ENCODE measurements around the gene EYA3. TPM values are rescaled to one million over a fixed set of nuclear protein-coding genes. Genes with fewer than 3 reads are reported as not detected.

EYA3 gene
- total RNA-seq, 1 donor from 2014 or later: 22.1 TPM

- no peaks in the 10 kb centered on the region for H3K36me3 ChIP-seq (ENCODE audit: insufficient read depth, low read length)
- no peaks in the 10 kb centered on the region for H3K36me3 Mint-ChIP-seq (ENCODE audit: low read depth, unreplicated experiment)
- H3K9ac ChIP-seq (ENCODE audit: low read length): no peak overlapping the region
- H4K20me1 ChIP-seq (ENCODE audit: insufficient read depth, low read length): no peaks in the 10 kb centered on the region
- H2AFZ ChIP-seq (ENCODE audit: low read depth, low read length): peak overlapping the region; percentile 79
- H3K27me3 Mint-ChIP-seq (ENCODE audit: low read depth, unreplicated experiment): no peaks in the 10 kb centered on the region
- H3K4me1 Mint-ChIP-seq (ENCODE audit: low read depth, unreplicated experiment): peaks cover 4% of the 10 kb centered on the region
- DNase-seq (ENCODE audit: low read depth) (peak; percentile 57), FAIRE-seq (no peak)
- peak overlapping the region; percentile 22 for H3K4me3 ChIP-seq (ENCODE audit: insufficient read depth, low read depth, low read length)
- H3K9me3 Mint-ChIP-seq (ENCODE audit: unreplicated experiment): no peaks in the 10 kb centered on the region
- H3K4me1 ChIP-seq (ENCODE audit: insufficient read depth, low read length): peaks cover 7% of the 10 kb centered on the region
- no peaks in the 10 kb centered on the region for H3K9me3 ChIP-seq (ENCODE audit: insufficient read depth, low read depth, low read length)
- no peak overlapping the region for H3K4me3 Mint-ChIP-seq (ENCODE audit: unreplicated experiment)
- TF ChIP-seq EZH2 (IDR thresholded peaks at IDR 0.05; ENCODE audit: insufficient read depth, low read length): no peak
- TF ChIP-seq CTCF (IDR thresholded peaks at IDR 0.05; ENCODE audit: insufficient read depth, low read depth, low read length): no peak
- H3K4me2 ChIP-seq (ENCODE audit: low read length): peak overlapping the region; percentile 82
- no peaks in the 10 kb centered on the region for H3K27me3 ChIP-seq (ENCODE audit: insufficient read depth, low read length)
- no peak overlapping the region for H3K27ac Mint-ChIP-seq (ENCODE audit: unreplicated experiment)
- H3K79me2 ChIP-seq (ENCODE audit: insufficient read depth, low read length): no peaks in the 10 kb centered on the region
- no peak overlapping the region for H3K27ac ChIP-seq (ENCODE audit: low read depth, low read length)
Observed at GRCh38 chr1:28104866-28105467, 16.6 kb upstream of the EYA3 start.

- Mint-ChIP-seq H3K9me3 (ENCODE audit: unreplicated experiment) (no peaks in the 10 kb centered on the region), H3K36me3 (ENCODE audit: low read depth, unreplicated experiment) (no peaks in the 10 kb centered on the region), H3K27ac (ENCODE audit: unreplicated experiment) (no peak overlapping the region), H3K27me3 (ENCODE audit: low read depth, unreplicated experiment) (no peaks in the 10 kb centered on the region), H3K4me1 (ENCODE audit: low read depth, unreplicated experiment) (peaks cover 6% of the 10 kb centered on the region), H3K4me3 (ENCODE audit: unreplicated experiment) (no peak overlapping the region)
- Histone ChIP-seq H3K27me3 (ENCODE audit: insufficient read depth, low read length) (no peaks in the 10 kb centered on the region), H3K4me3 (ENCODE audit: insufficient read depth, low read depth, low read length) (no peak overlapping the region), H3K27ac (ENCODE audit: low read depth, low read length) (no peak overlapping the region), H3K79me2 (ENCODE audit: insufficient read depth, low read length) (no peaks in the 10 kb centered on the region), H3K4me1 (ENCODE audit: insufficient read depth, low read length) (peaks cover 7% of the 10 kb centered on the region), H3K9ac (ENCODE audit: low read length) (no peak overlapping the region), H3K36me3 (ENCODE audit: insufficient read depth, low read length) (no peaks in the 10 kb centered on the region), H4K20me1 (ENCODE audit: insufficient read depth, low read length) (no peaks in the 10 kb centered on the region), H3K4me2 (ENCODE audit: low read length) (no peak overlapping the region), H2AFZ (ENCODE audit: low read depth, low read length) (no peak overlapping the region), H3K9me3 (ENCODE audit: insufficient read depth, low read depth, low read length) (no peaks in the 10 kb centered on the region)
- FAIRE-seq (no peak), DNase-seq (ENCODE audit: low read depth) (no peak)
- TF ChIP-seq EZH2 (IDR thresholded peaks at IDR 0.05; ENCODE audit: insufficient read depth, low read length) (no peak), CTCF (IDR thresholded peaks at IDR 0.05; ENCODE audit: insufficient read depth, low read depth, low read length) (no peak)
Observed at GRCh38 chr1:28102189-28102588, 13.8 kb upstream of the EYA3 start.

GRCh38 chr1:28099050-28099769 is 10.8 kb upstream of the EYA3 start:
- Histone ChIP-seq H3K27ac (ENCODE audit: low read depth, low read length) (no peak overlapping the region), H3K27me3 (ENCODE audit: insufficient read depth, low read length) (no peaks in the 10 kb centered on the region), H3K9me3 (ENCODE audit: insufficient read depth, low read depth, low read length) (no peaks in the 10 kb centered on the region), H3K4me3 (ENCODE audit: insufficient read depth, low read depth, low read length) (no peak overlapping the region), H4K20me1 (ENCODE audit: insufficient read depth, low read length) (no peaks in the 10 kb centered on the region), H3K79me2 (ENCODE audit: insufficient read depth, low read length) (no peaks in the 10 kb centered on the region), H3K4me1 (ENCODE audit: insufficient read depth, low read length) (no peaks in the 10 kb centered on the region), H3K9ac (ENCODE audit: low read length) (no peak overlapping the region), H2AFZ (ENCODE audit: low read depth, low read length) (no peak overlapping the region), H3K4me2 (ENCODE audit: low read length) (no peak overlapping the region), H3K36me3 (ENCODE audit: insufficient read depth, low read length) (no peaks in the 10 kb centered on the region)
- DNase-seq (ENCODE audit: low read depth): no peak
- H3K4me1 Mint-ChIP-seq (ENCODE audit: low read depth, unreplicated experiment): peaks cover 2% of the 10 kb centered on the region
- H3K36me3 Mint-ChIP-seq (ENCODE audit: low read depth, unreplicated experiment): peaks cover 2% of the 10 kb centered on the region
- FAIRE-seq: no peak
- peaks cover 4% of the 10 kb centered on the region for H3K27me3 Mint-ChIP-seq (ENCODE audit: low read depth, unreplicated experiment)
- no peaks in the 10 kb centered on the region for H3K9me3 Mint-ChIP-seq (ENCODE audit: unreplicated experiment)
- H3K27ac Mint-ChIP-seq (ENCODE audit: unreplicated experiment): no peak overlapping the region
- no peak for TF ChIP-seq CTCF (IDR thresholded peaks at IDR 0.05; ENCODE audit: insufficient read depth, low read depth, low read length)
- no peak for TF ChIP-seq EZH2 (IDR thresholded peaks at IDR 0.05; ENCODE audit: insufficient read depth, low read length)
- no peak overlapping the region for H3K4me3 Mint-ChIP-seq (ENCODE audit: unreplicated experiment)
